Left cardiac atrium (tissue), 4 donors: ENCODE measurements around the gene DOP1A. TPM values are rescaled to one million over a fixed set of nuclear protein-coding genes. Genes with fewer than 3 reads are reported as not detected.
A peak's percentile ranks its signal among the peaks of the same experiment; 100 is the strongest.

Experiments used
- ATAC-seq, 2 donors: fragments of 200-7000 bp; cut with Tn5 transposase; one replicate each; pipeline ENCODE4 v1.9.1; 2020; ENCODE audit warnings: mild to moderate bottlenecking in 2 of 2, moderate library complexity in 2 of 2
- DNase-seq: peaks from one replicate; pipeline ENCODE4 v3.0.0-alpha.2; 2020
- intact Hi-C, 2 donors: fragments of 100-400 bp; cut with DNase I; formaldehyde crosslinking; loops; one replicate each; pipeline versions ENCODE4 v1.14.1 to v1.15.1; 2022 to 2023
- total RNA-seq, 2 donors: library from RNA; stranded (reverse); fragmentation: NEBNext Ultra II Directional; extraction: Animal tissue kit (Norgen Biotek cat#: 25700); gene quantifications; one replicate each; pipeline ENCODE4 v1.2.1, GENCODE V29; 2021
- donor health status: DM: no; HTN: yes; CAD: no.
- donor health status: DM: no; HTN: yes; CAD: no; lungs with severe emphysema.
- donor health status: DM: yes; HTN: yes; CAD: no.
- donor health status: Dilated cardiomyopathy.

The DOP1A gene
- total RNA-seq, 2 donors from 2014 or later, result 11.8 to 14.3 TPM

GRCh38 chr6:83069633-83070032 is 2.2 kb downstream of the DOP1A start:
- ATAC-seq (no peak), DNase-seq (no peak)
- intact Hi-C loops, result loop anchor here (5.0 to 10.0 kb wide), 4 partner anchors 123 to 822 kb away; partner anchors contain the start of genes IBTK (in 1 of the 2), PGM3 (in 1 of the 2), PRSS35 (in 1 of the 2) and RWDD2A (in 1 of the 2)

GRCh38 chr6:83071023-83071422 is 3.6 kb downstream of the DOP1A start:
- ATAC-seq (peak in 1 of 2 donors; percentile 5), DNase-seq (no peak)
- intact Hi-C loops, result loop anchor here in 1 of 2 donors (10.0 kb wide), 1 partner anchor 444 kb away; the partner anchor contains the start of gene PRSS35

GRCh38 chr6:83071707-83072106 is 4.2 kb downstream of the DOP1A start:
- intact Hi-C loops, result loop anchor here in 1 of 2 donors (10.0 kb wide), 1 partner anchor 443 kb away; the partner anchor contains the start of gene PRSS35
- ATAC-seq, result no peak

DNA sequence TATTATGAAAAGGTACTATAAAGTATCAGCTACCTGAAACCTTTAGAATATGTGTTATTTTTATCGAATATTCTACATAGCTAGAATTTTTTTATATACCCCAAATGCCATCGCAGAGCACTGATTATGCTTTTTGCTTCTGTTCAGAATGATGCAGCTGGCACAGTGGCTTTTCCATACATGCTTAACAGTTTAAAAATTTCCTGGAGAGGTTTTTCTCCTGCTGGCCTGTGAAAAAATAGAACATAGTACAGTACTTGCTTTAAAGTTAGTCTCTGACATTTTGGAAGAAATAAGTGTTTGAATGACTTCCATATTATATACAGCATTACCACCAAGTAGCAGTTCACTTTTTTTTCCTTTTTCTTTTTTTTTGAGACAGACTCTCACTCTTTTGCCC is 5.3 kb downstream of the DOP1A start:
- intact Hi-C loops, result loop anchor here in 1 of 2 donors (10.0 kb wide), 1 partner anchor 442 kb away; the partner anchor contains the start of gene PRSS35
- DNase-seq (no peak), ATAC-seq (no peak)

More at GRCh38 chr6:83071707-83072106, 4.2 kb downstream of the DOP1A start:
- DNase-seq, result no peak

DNA sequence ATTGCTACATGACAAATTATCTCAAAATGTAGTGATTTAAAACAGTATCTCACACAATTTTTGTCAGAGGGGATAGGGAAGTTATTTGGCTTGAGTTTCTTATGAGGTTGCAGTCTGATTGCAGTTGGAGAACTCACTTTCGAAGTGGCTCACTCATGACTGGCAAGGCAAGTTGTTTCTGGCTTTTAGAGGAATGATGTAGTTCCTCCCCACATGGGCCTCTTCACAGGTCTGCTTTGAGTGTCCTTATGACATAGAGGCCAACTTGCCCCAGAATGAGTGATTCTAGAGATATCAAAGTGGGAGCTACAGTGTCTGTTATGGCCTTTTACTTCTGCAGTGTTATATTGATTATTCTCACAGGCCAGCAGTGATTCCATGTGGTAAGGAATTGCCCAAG is 6.1 kb downstream of the DOP1A start:
- no peak for ATAC-seq
- no peak for DNase-seq
- intact Hi-C loops, result loop anchor here in 1 of 2 donors (10.0 kb wide), 1 partner anchor 441 kb away; the partner anchor contains the start of gene PRSS35

- no peak for DNase-seq
- ATAC-seq, result no peak
- intact Hi-C loops, result no loop called here
Measured at GRCh38 chr6:83083476-83083875, 16.0 kb downstream of the DOP1A start.

DNA sequence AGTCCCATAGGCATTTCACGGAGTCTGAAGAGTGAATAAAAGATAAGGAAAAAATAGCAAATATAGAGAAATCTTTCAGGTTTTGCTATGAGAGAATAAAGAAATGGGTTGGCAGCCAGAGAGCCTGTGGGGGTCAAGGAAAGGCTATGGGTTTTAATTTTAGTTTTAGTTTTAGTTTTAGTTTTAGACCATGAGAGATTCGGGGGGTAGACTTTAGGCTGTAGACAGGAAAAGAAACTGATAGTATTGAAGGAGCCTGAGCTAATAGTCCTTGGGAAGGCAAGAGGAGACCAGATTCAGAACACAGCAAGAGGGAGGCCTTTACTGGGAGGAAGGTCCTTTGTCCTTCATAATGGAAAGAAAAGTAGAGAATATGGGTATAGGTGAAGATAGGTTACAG is 19.3 kb downstream of the DOP1A start:
- ATAC-seq, result no peak
- no peak for DNase-seq
- intact Hi-C loops, result no loop called here

DNA sequence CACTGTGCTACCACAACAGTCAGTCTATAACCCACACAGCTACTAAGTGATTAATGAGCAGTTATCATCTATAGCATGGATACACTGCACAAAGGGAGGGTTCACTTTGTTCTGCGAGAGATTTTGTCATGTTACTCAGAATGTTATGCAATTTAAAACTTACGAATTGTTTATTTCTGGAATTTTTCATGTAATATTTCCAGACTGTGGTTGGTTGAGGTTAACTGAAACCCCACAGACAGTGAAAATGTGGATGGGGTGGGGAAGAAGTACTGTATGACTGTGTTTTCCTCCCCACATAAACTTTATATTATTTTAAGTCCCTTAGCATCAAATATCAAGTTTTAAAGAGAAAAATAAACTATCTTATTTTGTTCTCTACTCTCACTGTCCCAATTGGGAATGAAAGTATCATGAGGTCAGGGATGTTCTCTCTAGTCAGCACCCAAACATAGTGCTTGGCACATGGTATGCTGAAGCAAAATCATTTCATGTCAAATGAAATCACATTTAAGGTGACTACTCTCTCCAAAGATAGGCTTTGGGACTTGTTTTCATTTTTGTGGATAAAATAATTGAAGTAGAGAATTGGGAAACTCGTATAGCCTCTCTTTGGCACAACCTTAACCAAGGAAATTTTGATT is 25.4 kb downstream of the DOP1A start:
- no peak for DNase-seq
- intact Hi-C loops, result no loop called here

GRCh38 chr6:83096791-83097190 is 29.3 kb downstream of the DOP1A start:
- no peak for ATAC-seq
- no peak for DNase-seq
- intact Hi-C loops, result no loop called here

More for the DNA sequence above, 25.4 kb downstream of the DOP1A start:
- peak in 1 of 2 donors; percentile 31 for ATAC-seq

- ATAC-seq (no peak), DNase-seq (no peak)
Measured at GRCh38 chr6:83097204-83097603, 29.7 kb downstream of the DOP1A start.

DNA sequence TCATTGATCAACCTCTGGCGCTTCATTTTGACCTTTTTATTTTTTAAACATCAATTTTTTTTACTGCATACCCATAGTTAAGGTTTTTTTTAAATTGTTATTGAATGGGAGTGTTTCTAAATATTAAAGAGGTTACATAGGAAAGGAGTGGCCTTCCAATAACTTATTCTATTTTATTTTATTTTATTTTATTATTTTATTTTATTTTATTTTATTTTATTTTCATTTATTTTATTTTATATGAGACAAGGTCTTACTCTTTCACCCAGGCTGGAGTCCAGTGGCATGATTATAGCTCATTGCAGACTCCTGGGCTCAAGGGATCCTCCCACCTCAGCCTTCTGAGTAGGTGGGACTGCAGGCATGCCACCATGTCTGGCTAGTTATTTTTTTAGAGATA is 30.2 kb downstream of the DOP1A start:
- ATAC-seq (no peak), DNase-seq (no peak)
- intact Hi-C loops, result no loop called here

More at GRCh38 chr6:83097204-83097603, 29.7 kb downstream of the DOP1A start:
- intact Hi-C loops, result no loop called here

GRCh38 chr6:83098589-83098988 is 31.1 kb downstream of the DOP1A start:
- intact Hi-C loops, result no loop called here
- ATAC-seq (no peak), DNase-seq (no peak)

GRCh38 chr6:83108378-83108777 is 40.9 kb downstream of the DOP1A start:
- ATAC-seq (no peak), DNase-seq (no peak)
- intact Hi-C loops, result no loop called here

GRCh38 chr6:83113258-83113657 is 45.8 kb downstream of the DOP1A start:
- peak in 1 of 2 donors; percentile 22 for ATAC-seq
- intact Hi-C loops, result no loop called here
- no peak for DNase-seq

GRCh38 chr6:83114164-83114563 is 46.7 kb downstream of the DOP1A start:
- intact Hi-C loops, result no loop called here
- ATAC-seq, result peak in 1 of 2 donors; percentile 47

DNA sequence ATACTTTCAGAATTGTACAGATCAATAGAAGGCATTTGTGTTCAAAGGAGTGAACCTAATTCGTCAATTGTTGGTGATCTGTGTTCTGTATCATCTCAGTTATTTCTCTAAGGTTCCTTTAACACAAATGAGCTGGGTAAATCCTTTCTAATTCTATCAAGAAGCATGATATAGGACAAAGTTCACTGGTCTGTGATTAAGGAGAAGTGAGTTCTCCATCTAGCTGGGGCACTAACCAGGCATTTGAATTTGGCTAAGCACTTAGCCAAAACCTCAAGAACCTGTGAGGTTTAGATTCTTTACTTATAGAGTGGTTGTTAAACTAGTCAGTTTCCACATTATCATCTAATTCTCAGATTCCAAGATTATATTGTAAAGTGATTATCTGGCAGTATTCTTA is 50.3 kb downstream of the DOP1A start:
- intact Hi-C loops, result no loop called here
- ATAC-seq (no peak), DNase-seq (no peak)

More at GRCh38 chr6:83114164-83114563, 46.7 kb downstream of the DOP1A start:
- DNase-seq, result no peak

GRCh38 chr6:83119742-83120300 is 52.4 kb downstream of the DOP1A start:
- ATAC-seq (no peak), DNase-seq (no peak)
- intact Hi-C loops, result no loop called here

DNA sequence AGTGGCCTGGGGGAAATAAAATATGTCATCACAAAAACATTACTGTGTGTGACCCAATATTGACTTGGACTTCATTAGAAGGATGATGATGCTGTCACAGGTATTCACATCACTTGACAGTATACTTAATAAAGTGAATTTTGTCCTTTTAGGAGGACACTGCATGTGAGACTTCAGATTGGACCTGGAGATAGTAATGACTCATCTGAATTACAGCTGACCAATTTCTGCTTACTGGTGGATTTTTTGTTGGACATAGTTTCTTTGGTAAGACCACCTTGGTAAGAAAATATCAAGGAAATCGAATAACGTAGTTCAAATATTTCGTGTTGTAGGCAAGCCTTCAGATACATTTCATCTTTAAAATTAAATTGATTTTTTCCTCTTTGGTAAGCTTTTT is 57.1 kb downstream of the DOP1A start:
- intact Hi-C loops, result no loop called here
- ATAC-seq (no peak), DNase-seq (no peak)

- DNase-seq (no peak), ATAC-seq (no peak)
- intact Hi-C loops, result loop anchor here in 1 of 2 donors (5.0 kb wide), 1 partner anchor 37 kb away; no protein-coding TSS in a partner anchor
Measured at GRCh38 chr6:83125425-83125824, 58.0 kb downstream of the DOP1A start.

DNA sequence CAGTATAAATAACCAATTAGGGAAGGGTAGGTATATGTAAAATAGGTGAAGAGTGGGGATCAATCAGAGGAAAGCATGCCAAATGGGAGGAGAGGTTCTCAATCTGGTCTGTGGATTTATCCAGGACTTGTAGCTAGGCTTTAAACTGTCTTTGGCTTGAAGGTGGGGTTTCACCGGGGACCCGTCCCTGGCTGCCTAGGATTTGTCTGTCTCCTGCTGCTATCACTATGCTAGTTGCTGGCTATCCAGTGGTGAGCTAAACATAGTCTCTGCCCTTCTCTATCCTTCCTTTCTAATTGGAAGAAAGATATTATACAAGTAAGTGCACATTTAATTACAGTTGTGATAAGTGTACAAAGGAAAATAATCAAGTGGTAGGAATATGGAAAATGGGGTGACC is 58.8 kb downstream of the DOP1A start:
- ATAC-seq (no peak), DNase-seq (no peak)
- intact Hi-C loops, result loop anchor here in 1 of 2 donors (5.0 kb wide), 1 partner anchor 36 kb away; no protein-coding TSS in a partner anchor
